Stimulated activated naive CD8-positive, alpha-beta T cell treated with anti-CD3 and anti-CD28 coated beads, Interleukin-15, Interleukin-2, amounts not matched to agents 100 ng/mL and 50 ng/mL, for 24 hours (primary cell): ENCODE results near the gene CCDC187.

Experiments
- H3K27ac Mint-ChIP-seq: one replicate; pipeline ENCODE4 v1.8.0; 2021; ENCODE audit warnings: mild to moderate bottlenecking, mixed read lengths
- H3K27me3 Mint-ChIP-seq: one replicate; pipeline ENCODE4 v1.8.0; 2021; ENCODE audit warnings: mixed read lengths
- H3K36me3 Mint-ChIP-seq: one replicate; pipeline ENCODE4 v1.8.0; 2021; ENCODE audit warnings: low read depth, mixed read lengths
- H3K4me1 Mint-ChIP-seq: one replicate; pipeline ENCODE4 v1.8.0; 2021; ENCODE audit warnings: low read depth, mixed read lengths
- H3K4me3 Mint-ChIP-seq: one replicate; pipeline ENCODE4 v1.8.0; 2021; ENCODE audit warnings: mild to moderate bottlenecking, mixed read lengths
- H3K9me3 Mint-ChIP-seq: one replicate; pipeline ENCODE4 v1.8.0; 2021; ENCODE audit warnings: mixed read lengths

CCDC187 gene

DNA sequence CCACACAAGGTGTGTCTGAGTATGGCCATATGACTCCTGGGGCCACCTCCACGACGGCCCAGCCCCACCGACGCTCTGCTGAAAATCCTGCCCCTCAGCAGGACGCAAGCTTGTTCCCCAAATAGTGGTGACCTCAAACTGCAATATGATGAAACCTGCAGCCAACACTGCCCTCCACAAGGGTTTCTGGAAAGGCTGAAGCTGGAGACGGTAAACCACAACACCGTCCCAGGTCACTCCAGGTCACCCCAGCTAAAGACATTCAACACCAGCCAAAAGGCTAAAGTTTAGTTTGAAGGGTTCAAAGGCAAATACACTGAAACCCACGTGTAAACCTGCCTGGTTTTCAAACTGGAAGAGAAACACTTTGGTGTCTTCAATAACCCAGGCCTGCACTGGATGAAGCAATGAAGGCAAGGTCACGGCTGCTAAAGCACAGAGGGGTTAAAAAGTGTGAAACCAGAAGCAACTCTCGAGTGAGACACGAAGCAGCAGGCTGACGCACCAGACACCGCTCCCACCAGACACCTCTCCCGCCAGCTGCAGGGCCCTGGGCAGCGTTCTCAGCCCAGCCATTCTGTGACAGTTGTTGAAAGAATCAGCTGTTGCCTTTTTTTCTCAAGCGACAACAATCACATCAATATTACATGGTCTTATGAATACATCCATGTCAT lies 97.2 kb downstream of the CCDC187 start:
- Mint-ChIP-seq H3K4me1 (no peaks in the 10 kb centered on the region), H3K27ac (no peak overlapping the region), H3K36me3 (peaks cover 29% of the 10 kb centered on the region), H3K4me3 (no peak overlapping the region), H3K27me3 (peaks cover 15% of the 10 kb centered on the region), H3K9me3 (no peaks in the 10 kb centered on the region)

DNA sequence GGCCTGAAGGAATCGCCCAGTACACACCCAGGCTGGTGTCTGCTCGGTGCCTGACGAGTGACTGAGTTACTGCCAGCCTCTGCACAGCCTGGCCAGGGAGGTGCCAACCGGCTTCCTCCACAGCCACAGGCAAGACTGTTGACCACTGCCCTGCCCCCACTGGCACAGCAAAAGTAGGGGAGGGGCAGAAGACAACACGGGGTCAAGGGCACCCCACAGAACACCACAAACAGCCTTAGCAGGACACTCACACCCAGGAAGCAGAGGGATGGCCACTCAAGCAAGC lies 98.2 kb downstream of the CCDC187 start:
- Mint-ChIP-seq H3K9me3 (no peaks in the 10 kb centered on the region), H3K27me3 (peaks cover 22% of the 10 kb centered on the region), H3K4me3 (no peak overlapping the region), H3K27ac (no peak overlapping the region), H3K4me1 (no peaks in the 10 kb centered on the region), H3K36me3 (peaks cover 29% of the 10 kb centered on the region)

DNA sequence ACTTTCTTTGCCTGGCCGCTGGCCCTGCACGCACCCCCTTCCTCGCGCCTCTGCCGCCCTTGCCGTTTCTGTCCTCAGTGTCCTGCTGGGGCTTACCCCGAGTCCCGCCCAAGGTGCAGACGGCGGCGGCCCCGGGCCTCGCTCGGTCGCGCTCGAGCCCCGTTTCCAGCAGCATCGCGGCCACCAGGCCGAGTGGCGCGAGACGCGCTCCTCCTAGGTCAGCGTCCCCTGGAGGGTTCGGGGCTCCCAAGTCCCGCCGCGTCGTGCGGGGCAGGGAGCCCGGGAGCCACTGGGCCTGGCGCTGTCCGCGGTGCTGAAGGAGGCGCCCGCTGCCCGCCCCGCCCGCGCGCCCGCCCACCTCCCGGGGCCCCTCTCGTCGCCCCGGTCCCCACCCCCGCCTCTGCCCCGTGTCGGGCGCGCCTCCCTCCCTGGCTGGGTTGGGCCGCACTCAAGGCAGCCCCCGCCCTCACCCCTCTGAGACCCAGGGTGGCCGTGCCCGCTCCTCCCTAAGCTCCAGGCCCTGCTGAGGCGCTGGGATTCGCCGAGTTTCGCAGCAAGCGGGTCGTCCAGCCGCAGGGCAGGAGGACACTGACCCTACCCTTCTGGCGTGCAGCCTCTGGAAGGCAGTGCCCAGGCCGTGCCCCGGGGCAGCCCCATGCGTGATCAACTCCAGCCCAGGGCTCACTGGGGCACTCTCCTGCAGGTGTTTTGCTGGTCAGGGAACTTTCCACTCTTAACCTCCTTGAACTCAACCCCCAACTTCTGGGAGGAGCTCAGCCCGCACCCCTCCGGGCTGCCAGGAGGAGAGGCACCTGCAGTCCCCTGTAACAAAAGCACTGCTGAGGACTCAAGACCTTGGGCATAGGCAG lies 98.8 kb downstream of the CCDC187 start, which contains the start of gene LHX3:
TSS of gene LHX3 (minus strand) at position 291 of the 869 bp plus-strand sequence. CDS start at position 175, 116 bp downstream.
- Mint-ChIP-seq H3K36me3 (peaks cover 29% of the 10 kb centered on the region), H3K4me1 (no peaks in the 10 kb centered on the region), H3K27me3 (peaks cover 27% of the 10 kb centered on the region), H3K27ac (no peak within 1 kb of the TSS), H3K9me3 (no peaks in the 10 kb centered on the region), H3K4me3 (no peak within 1 kb of the TSS)

DNA sequence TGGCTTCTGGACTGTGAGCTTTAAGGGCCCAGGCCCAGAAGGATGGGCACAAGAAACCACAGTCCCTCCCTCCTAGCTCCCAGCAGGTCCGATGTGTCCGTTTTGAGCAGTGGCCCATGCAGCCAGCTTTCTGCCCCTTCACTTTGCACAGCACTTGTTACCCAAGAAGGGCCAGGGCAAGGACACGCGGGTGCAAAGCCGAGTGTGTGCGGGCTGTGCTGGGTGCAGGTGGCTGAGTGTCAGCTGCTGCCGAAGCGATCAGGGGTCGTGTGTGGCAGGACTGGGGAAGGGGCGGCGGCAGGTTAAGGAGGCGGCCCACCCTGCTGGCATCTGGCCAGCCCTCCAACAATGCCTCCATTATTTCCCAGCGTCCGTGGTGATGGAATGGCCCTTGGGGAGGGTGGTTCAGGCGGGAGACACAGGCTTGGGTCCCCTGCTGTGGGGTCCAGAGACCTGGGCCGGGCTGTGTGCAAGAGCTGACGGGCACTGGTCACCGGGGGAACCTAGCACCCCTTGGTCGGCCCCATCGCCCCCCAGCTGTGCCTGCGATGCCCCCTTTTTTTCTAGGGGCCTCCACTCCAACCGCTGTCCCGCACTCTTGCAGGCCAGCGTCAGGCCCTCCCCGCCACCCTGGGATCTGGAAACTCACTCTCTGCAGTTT lies 99.6 kb downstream of the CCDC187 start:
- peaks cover 27% of the 10 kb centered on the region for H3K36me3 Mint-ChIP-seq
- H3K27ac Mint-ChIP-seq, result no peak overlapping the region
- peaks cover 32% of the 10 kb centered on the region for H3K27me3 Mint-ChIP-seq
- H3K4me1 Mint-ChIP-seq, result no peaks in the 10 kb centered on the region
- no peaks in the 10 kb centered on the region for H3K9me3 Mint-ChIP-seq
- H3K4me3 Mint-ChIP-seq, result no peak overlapping the region

DNA sequence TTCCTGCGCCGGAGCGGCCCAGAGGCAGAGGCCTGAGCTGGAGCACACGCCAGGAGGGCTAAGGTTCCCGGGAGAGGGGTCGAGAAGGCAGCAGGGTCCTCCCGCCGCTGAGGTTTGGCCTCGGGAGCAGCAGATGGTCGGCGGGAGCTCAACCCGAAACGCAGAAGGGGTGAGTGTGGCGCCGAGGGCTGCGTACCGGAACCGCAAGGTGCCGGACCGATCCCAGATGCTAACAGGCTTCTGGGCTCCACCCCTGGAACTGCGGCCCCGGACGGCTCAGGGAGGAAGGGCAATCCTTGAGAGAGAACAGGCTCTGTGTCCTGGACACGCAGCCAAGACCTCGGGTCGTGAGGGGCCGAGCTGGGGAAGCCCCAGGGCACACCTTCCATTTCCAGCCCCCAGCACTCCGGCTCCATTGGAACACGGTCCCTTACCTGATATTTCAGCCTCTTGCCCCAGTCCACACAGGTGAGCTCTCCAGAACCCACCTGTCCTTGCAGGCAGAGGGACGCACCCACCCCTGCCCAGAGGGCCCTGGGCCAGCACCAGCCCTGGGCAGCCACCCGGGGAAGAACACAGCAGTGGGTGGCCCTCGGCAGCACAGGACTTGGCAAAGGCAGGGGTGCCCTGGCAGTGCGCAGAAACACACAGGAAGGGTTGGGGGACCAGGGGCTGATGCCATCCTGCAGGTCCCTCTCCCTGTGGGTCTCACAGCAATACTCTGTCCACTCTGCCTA lies 100.3 kb downstream of the CCDC187 start:
- H3K27me3 Mint-ChIP-seq, result peaks cover 33% of the 10 kb centered on the region
- H3K9me3 Mint-ChIP-seq, result no peaks in the 10 kb centered on the region
- H3K27ac Mint-ChIP-seq, result no peak overlapping the region

DNA sequence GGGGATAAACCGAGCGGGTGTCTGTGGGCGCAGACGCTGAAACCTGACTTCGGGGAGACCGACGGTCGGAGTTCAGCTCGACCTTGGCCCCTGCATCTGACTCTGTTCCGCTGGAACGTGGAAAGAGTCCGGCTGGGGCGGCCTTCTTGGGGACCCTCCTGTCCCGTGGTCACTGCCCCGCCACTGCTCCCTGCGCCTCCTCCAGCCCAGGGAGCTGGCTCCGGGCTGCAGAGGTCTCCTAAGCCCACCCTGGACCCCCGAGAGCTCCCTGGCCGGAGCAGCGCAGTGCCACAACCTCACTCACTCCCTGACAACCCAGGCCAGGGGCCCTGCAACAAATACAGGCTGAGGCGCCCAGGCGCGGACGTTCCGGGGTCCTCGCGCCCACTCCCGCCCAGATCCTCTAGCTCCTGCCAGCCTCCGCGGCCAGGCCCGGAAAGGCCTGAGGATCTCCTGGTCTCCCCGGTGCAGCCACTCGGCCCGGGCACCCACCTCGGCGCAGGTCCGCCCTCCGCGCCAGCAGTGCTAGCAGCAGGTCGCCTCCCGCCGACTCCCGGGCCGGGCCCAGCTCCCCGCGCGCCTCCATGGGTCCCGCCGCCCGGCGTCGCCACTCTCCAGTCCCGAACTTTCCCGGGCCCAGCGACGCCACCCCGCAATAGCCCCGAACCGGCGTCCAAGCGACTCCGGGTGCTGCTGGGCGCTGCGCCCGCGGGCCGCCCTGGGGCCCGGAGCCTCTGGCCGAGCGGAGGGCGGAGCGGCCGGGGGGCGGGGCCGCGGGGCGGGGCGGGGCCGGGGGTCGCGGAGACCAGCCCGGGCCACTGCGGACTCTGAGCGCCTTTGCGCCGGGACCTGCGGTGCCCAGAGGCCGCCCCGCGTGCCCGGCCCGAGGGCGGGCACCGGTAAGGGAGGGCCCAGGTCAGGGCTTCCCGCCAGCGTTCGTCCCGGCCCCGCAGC lies 101.2 kb downstream of the CCDC187 start:
- peaks cover 17% of the 10 kb centered on the region for H3K36me3 Mint-ChIP-seq
- no peaks in the 10 kb centered on the region for H3K9me3 Mint-ChIP-seq
- peaks cover 2% of the 10 kb centered on the region for H3K4me1 Mint-ChIP-seq
- no peak overlapping the region for H3K27ac Mint-ChIP-seq
- H3K27me3 Mint-ChIP-seq, result peaks cover 37% of the 10 kb centered on the region
- H3K4me3 Mint-ChIP-seq, result no peak overlapping the region

More for the DNA sequence above, 100.3 kb downstream of the CCDC187 start:
- peaks cover 22% of the 10 kb centered on the region for H3K36me3 Mint-ChIP-seq
- no peak overlapping the region for H3K4me3 Mint-ChIP-seq
- no peaks in the 10 kb centered on the region for H3K4me1 Mint-ChIP-seq

DNA sequence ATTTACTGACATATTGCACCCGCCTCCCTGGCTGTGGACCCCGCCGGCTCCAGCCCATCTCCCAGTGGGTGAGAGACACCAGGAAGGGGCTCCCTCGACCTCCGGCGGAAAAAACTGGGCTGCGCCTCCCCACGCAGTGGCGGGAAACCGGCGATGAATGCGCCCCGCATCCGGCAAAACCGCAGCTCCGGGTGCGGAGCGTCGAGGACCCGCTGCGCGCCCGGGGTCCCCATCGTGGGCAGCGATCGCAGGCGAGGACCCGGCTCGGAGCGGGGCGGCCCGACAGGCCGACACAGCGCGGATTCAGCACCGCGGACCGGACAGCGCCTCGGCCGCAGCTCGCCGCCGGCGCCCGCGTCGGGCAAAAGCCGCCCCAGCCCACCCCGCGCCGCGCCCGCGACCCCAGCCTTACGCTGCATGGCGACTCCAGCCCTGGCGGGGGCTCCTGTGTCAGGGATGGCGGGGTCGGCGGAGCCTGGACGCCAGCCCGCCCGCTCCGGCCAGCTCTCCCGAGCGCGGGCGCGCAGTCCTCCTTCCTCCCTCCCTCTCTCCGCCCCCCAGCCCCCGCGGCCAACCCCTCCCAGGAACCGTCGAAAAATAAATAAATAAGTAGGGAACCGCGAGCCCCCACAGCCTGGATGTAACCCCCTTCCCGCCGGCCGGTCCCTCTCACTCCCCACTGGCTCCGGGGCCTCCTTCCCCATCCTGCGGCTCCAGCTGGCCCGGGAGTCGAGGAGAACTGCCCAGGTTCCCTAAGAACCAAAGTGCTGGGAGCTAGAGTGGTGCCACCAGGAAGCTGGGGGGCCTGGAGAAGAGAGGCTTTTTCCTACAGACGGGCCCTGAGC lies 102.1 kb downstream of the CCDC187 start:
- Mint-ChIP-seq H3K4me3 (no peak overlapping the region), H3K36me3 (peaks cover 10% of the 10 kb centered on the region), H3K9me3 (no peaks in the 10 kb centered on the region), H3K27ac (no peak overlapping the region), H3K4me1 (peaks cover 5% of the 10 kb centered on the region), H3K27me3 (peaks cover 41% of the 10 kb centered on the region)

DNA sequence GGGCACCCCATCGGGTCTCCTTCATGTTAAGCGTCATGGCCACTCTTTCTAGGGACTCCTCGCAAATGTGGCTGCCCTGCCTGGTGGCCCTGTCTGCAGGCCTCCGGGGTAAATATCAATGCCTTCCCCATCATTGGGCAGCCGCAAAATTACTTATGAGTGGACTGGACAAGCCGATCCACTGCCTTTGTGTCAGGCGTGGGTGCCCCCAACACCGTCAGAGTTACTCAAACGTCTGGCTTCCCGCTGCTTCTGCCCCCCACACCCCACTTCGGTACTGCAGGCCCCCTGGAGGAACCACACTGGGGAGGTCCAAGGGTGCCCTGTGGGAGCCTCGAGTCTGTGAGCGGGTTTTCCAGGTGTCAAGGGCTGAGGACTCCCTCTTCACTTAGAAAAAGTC lies 102.7 kb downstream of the CCDC187 start:
- Mint-ChIP-seq H3K9me3 (no peaks in the 10 kb centered on the region), H3K27ac (no peak overlapping the region), H3K4me3 (no peak overlapping the region), H3K27me3 (peaks cover 47% of the 10 kb centered on the region), H3K36me3 (peaks cover 3% of the 10 kb centered on the region), H3K4me1 (peaks cover 11% of the 10 kb centered on the region)

DNA sequence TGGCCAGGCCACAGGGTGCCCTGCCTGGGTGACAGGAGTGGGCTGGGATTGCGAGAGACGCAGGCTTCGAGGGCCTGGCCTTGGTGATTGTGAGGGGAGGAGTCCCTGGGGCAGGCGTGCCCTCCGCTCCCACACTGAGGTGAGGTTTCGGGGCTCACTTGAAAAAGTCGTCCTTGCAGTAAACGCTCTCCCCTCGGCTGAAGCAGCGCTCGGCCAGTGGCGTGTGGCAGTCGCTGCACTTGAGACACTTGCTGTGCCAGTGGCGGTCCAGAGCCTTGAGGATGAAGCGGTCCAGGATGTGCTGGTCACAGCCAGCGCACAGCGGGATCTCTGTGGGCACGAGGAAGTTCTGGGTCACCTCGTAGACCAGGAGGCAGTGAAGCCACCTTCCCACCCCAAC lies 103.5 kb downstream of the CCDC187 start:
- Mint-ChIP-seq H3K9me3 (no peaks in the 10 kb centered on the region), H3K27me3 (peaks cover 50% of the 10 kb centered on the region), H3K27ac (no peak overlapping the region), H3K4me3 (no peak overlapping the region), H3K4me1 (peaks cover 14% of the 10 kb centered on the region), H3K36me3 (no peaks in the 10 kb centered on the region)
